BJ (cell line): ENCODE measurements around the gene PTCHD1. TPM values are rescaled to one million over a fixed set of nuclear protein-coding genes. Genes with fewer than 3 reads are reported as not detected.

Source experiments
- CTCF ChIA-PET: fragments of 350-600 bp; formaldehyde crosslinking; extraction: SDS; loops from one replicate; lab custom pipeline; 2021; ENCODE audit warnings: antibody characterized with exemption, inconsistent platforms; lab: Yijun Ruan, JAX
- POLR2A ChIA-PET: fragments of 300-600 bp; sonication (Branson Sonifier 250); formaldehyde crosslinking; extraction: SDS; loops from one replicate; lab custom pipeline; 2021; ENCODE audit warnings: antibody characterized with exemption; lab: Charles Lee
- DNase-seq: peaks from one replicate; pipeline ENCODE4 v3.0.0-alpha.2; 2011; ENCODE audit warnings: low read depth
- H3K27me3 ChIP-seq: 2 replicates; pipeline ENCODE4 v1.6.0; 2011; ENCODE audit warnings: low read length; ENCODE audit not compliant: control insufficient read depth, insufficient read depth
- H3K36me3 ChIP-seq: 2 replicates; pipeline ENCODE4 v1.5.1; 2011; ENCODE audit warnings: low read length; ENCODE audit not compliant: control insufficient read depth, insufficient read depth
- H3K4me3 ChIP-seq: 2 replicates; pipeline ENCODE4 v1.5.1; 2011; ENCODE audit warnings: low read depth, mild to moderate bottlenecking, control low read depth, low read length
- CTCF ChIP-seq: IDR thresholded peaks from 2 replicates; pipeline ENCODE4 v1.5.1; 2011; ENCODE audit warnings: low read depth, mild to moderate bottlenecking, control low read depth, inconsistent platforms, low read length, moderate library complexity; ENCODE audit not compliant: insufficient read depth
- polyA plus RNA-seq: library from polyadenylated mRNA; depleted of rRNA; stranded (reverse); fragments of >200 nt; gene quantifications from 2 replicates; pipeline ENCODE4 v1.2.3, GENCODE V29; 2011

Gene PTCHD1
- polyA plus RNA-seq, 1 experiment: not detected

GRCh38 chrX:23331701-23332100, 2.9 kb upstream of the PTCHD1 start:
- ChIA-PET POLR2A (no interaction called here), CTCF (interaction anchor here (0.8 kb wide), 1 partner anchor 14 kb away, joined by 3 read pairs; no protein-coding TSS in a partner anchor)
- DNase-seq: no peak
- H3K27me3 ChIP-seq: peaks cover 13% of the 10 kb centered on the region
- no peak for TF ChIP-seq CTCF
- H3K36me3 ChIP-seq: no peaks in the 10 kb centered on the region
- no peak overlapping the region for H3K4me3 ChIP-seq

GRCh38 chrX:23332101-23332887, 2.4 kb upstream of the PTCHD1 start:
- ChIA-PET POLR2A (no interaction called here), CTCF (no interaction called here)
- TF ChIP-seq CTCF: no peak
- peaks cover 13% of the 10 kb centered on the region for H3K27me3 ChIP-seq
- no peaks in the 10 kb centered on the region for H3K36me3 ChIP-seq
- H3K4me3 ChIP-seq: no peak overlapping the region
- no peak for DNase-seq

GRCh38 chrX:23332888-23333821, 1.5 kb upstream of the PTCHD1 start:
- no peak overlapping the region for H3K4me3 ChIP-seq
- H3K36me3 ChIP-seq: no peaks in the 10 kb centered on the region
- ChIA-PET POLR2A (no interaction called here), CTCF (no interaction called here)
- no peak for DNase-seq
- H3K27me3 ChIP-seq: peaks cover 13% of the 10 kb centered on the region
- no peak for TF ChIP-seq CTCF

- no peak for TF ChIP-seq CTCF
- Histone ChIP-seq H3K27me3 (peaks cover 13% of the 10 kb centered on the region), H3K36me3 (no peaks in the 10 kb centered on the region), H3K4me3 (no peak overlapping the region)
- CTCF ChIA-PET: no interaction called here
- POLR2A ChIA-PET: no interaction called here
- DNase-seq: no peak
Measured at GRCh38 chrX:23333842-23334520, 668 bp upstream of the PTCHD1 start.

GRCh38 chrX:23334521-23334847, 165 bp upstream of the PTCHD1 start:
- POLR2A ChIA-PET: no interaction called here
- CTCF ChIA-PET: no interaction called here
- H3K27me3 ChIP-seq: peaks cover 13% of the 10 kb centered on the region

More at GRCh38 chrX:23334521-23334847, 165 bp upstream of the PTCHD1 start:
- Histone ChIP-seq H3K36me3 (no peaks in the 10 kb centered on the region), H3K4me3 (no peak overlapping the region)
- DNase-seq: no peak
- TF ChIP-seq CTCF: no peak
